GM12865 (cell line): Measurements from ENCODE around the gene NDUFS4.
"Not testable (repeated sequence)": the region's sequence is repeated elsewhere in the genome, so short reads cannot be mapped to it uniquely, and the experiment has no call there.

ENCODE experiments used
- DNase-seq: peaks from one replicate; pipeline ENCODE4 v3.0.0; 2010; ENCODE audit warnings: low read depth
- H3K4me3 ChIP-seq: 2 replicates; pipeline ENCODE4 v1.5.1; 2011; ENCODE audit warnings: mild to moderate bottlenecking, low read depth, low read length, control low read depth
- CTCF ChIP-seq: IDR thresholded peaks from 2 replicates; pipeline ENCODE4 v1.5.1; 2011; ENCODE audit warnings: low read length, control low read depth, low read depth, inconsistent platforms; ENCODE audit not compliant: insufficient read depth; ENCODE audit errors: missing control alignments

Gene NDUFS4

GRCh38 chr5:53604309-53604708 lies 43.9 kb downstream of the NDUFS4 start:
- DNase-seq, result no peak
- no peak for TF ChIP-seq CTCF
- no peak overlapping the region for H3K4me3 ChIP-seq

- no peak for TF ChIP-seq CTCF
- H3K4me3 ChIP-seq, result no peak overlapping the region
- DNase-seq, result no peak
Observed at GRCh38 chr5:53607886-53608285, 47.4 kb downstream of the NDUFS4 start.

- H3K4me3 ChIP-seq, DNase-seq: not testable (repeated sequence)
Observed at GRCh38 chr5:53608897-53609296, 48.5 kb downstream of the NDUFS4 start.

GRCh38 chr5:53613061-53613460 lies 52.6 kb downstream of the NDUFS4 start:
- no peak for TF ChIP-seq CTCF

GRCh38 chr5:53613536-53613935 lies 53.1 kb downstream of the NDUFS4 start:
- no peak for TF ChIP-seq CTCF
- no peak overlapping the region for H3K4me3 ChIP-seq
- DNase-seq, result no peak

More at GRCh38 chr5:53613061-53613460, 52.6 kb downstream of the NDUFS4 start:
- no peak for DNase-seq
- H3K4me3 ChIP-seq, result no peak overlapping the region

GRCh38 chr5:53614376-53614885 lies 54.0 kb downstream of the NDUFS4 start:
- H3K4me3 ChIP-seq, result no peak overlapping the region
- DNase-seq, result no peak
- no peak for TF ChIP-seq CTCF

- TF ChIP-seq CTCF, result no peak
- H3K4me3 ChIP-seq, result no peak overlapping the region
- DNase-seq, result no peak
Observed at GRCh38 chr5:53616939-53617549, 56.6 kb downstream of the NDUFS4 start.
